Endometrial microvascular endothelial cells (primary cell): ENCODE data around the gene SLC35E1. TPM values are rescaled to one million over a fixed set of nuclear protein-coding genes. Genes with fewer than 3 reads are reported as not detected.

ENCODE experiments used
- in situ Hi-C: cut with HindIII; loops from 2 replicates; pipeline ENCODE4 v1.10.0; 2017; ENCODE audit warnings: low sequenced_read_pairs, low pct_unique_long_range_greater_than_20kb; ENCODE audit errors: inconsistent ontology term
- total RNA-seq: library from RNA; depleted of rRNA; stranded (reverse); fragments of >200 nt; gene quantifications from one replicate; pipeline ENCODE4 v1.2.3, GENCODE V29; 2015; ENCODE audit errors: inconsistent ontology term

Gene SLC35E1
- total RNA-seq, 1 donor from 2014 or later, result 31.7 TPM

DNA sequence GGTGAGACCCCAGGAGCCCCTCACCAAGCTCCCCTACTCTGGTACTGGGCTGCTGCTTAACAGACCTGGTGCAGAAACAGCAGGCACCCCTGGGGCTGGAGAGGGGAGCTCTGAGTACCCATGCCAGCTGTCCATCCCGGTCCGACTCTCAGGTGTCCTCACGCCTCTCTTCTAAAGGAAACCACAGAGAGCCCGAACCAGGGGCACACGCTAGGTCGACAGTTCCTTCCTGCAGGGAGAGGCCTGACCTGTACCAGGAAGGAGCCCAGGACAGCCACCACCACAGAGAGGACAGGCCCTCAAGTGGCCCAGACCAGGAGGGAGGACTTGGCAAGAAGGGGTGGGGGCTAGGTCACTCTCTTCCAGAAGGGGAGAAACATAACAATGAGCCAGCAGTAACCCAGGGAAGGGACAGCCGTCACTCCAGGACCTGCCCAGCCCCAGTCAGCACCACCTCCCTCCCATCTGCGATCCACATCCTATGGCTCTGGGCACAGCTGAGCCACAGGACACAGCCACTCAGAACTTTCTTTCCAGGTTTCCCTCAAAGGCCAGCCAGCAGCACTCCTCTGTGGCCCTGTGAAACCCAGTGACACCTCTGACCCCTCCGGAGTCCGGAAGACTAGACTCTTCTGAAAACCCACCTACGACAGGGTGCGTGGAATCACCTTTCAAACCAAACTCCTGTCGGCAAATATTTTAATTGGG lies 13.0 kb upstream of the SLC35E1 start:
- in situ Hi-C loops, result no loop called here

- in situ Hi-C loops, result no loop called here
Observed at GRCh38 chr19:16584248-16585093, 12.3 kb upstream of the SLC35E1 start.

DNA sequence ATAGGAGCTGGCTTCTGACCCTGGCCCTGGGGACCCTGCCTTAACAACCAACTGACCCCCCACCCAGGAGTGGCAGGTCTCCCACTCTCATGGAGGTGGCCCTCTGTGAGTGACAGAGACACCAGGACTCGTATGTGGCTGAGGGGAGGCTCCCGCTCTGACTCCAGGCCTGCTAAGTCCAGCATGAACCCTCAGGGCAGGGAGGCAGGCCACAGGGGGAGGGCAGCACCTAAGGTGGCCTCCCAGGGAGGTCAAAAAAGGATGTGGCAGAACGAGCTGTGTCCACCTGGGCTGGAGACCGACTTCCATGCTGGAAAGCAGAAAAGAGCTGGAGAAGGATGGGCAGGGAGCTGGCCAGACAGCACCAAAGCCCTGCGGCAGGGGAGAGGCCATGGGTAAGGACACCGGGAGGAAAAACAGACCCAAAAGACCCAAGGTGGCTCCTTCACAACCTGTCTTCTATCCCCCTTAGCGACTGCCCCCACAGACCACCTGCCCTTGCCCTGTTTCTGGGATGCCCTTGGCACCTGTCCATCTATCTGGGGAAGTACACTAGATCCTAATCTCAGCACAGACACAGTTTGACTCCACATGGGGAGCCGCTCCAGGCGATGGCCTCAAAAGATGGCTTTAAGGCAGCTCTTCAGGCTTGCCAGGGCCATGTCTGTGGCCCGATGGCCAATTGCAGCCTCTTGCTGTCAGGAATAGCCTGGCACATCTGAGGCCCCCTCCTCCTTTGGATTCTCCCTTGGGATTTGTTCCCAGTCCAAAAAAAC lies 10.5 kb upstream of the SLC35E1 start:
- in situ Hi-C loops, result no loop called here

- in situ Hi-C loops, result no loop called here
Observed at GRCh38 chr19:16581971-16582343, 9.7 kb upstream of the SLC35E1 start.

DNA sequence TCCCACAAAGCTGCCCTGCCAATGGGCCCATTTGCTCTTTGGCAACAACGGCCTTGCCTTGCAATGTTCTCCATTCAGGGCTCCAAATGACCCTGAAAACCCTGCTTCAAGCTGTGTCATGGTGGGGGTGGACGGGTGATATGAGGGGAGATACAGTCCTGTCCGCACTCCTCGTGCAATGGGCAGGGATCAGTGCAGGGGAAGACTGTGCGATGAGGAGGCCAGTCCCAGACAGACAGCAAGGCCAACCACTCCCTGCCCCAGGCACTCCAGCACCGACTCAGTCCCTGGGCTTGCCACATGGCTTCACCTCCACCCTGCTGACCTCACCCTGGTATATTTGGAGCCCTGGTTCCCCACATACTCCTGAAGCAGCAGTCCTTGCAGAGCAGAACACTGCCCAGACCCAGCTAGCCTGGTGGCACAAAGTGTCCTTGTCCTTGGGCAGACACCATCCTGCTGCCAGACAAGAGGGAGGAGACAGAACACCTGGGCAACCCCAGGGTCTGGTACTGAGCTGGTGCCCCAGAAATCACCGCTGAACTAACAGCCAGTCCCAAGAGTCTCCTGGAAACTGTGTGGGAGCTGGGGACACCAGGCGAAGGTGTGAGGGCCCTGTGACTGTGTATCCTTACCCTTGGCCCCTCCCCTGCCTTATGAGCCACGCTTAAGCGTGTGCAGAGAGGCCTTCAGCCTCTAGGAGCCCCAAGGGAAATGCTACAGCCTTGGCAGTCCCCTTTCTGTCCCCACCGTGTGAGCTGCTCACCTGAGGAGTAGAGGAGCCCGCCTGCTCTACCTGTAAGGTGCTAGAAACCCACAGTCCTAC lies 9.1 kb upstream of the SLC35E1 start:
- in situ Hi-C loops, result no loop called here

GRCh38 chr19:16579381-16579780 lies 7.2 kb upstream of the SLC35E1 start:
- in situ Hi-C loops, result no loop called here

GRCh38 chr19:16577531-16577985 lies 5.3 kb upstream of the SLC35E1 start:
- in situ Hi-C loops, result no loop called here

GRCh38 chr19:16576690-16577530 lies 4.7 kb upstream of the SLC35E1 start:
- in situ Hi-C loops, result no loop called here

DNA sequence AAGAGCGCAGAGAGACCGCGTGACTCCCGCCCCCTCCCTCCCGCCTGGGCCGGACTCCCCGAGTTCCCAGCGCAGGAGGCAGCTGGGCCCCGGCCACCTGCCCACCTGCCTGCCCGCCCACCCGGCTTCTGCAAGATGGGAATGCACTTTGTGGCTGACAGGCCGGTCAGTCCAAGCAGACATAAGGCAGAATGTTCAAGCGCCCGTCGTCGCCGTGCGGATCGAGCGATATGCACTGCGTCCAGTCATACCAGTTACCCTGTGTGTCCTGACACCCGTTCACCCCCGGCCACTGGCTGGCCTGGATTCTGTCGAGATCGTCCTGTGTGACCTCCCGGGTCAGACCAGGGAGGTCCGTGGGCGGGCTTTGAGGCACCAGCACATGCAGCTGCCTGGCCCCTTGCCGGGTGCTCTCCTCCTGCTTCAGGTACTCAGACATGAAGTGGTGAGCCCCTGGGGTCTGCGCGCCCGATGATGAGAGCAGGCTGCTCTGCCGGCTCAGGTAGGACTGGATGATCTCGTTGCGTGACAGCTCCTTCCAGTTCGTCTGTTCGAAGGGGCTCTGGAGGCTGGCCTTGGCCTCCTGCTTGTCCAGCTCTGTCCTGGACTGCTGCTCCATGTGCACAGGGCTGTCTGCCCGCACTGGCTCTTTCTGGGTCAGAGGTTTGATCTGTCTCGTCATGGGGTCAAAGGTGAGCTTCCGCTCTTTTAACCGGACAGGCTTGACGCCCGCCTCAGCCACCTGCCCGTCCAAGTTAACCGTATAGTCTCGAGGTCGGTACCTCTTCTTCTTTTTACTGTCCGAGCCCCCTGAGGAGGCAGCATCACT lies 3.9 kb upstream of the SLC35E1 start:
- in situ Hi-C loops, result no loop called here

DNA sequence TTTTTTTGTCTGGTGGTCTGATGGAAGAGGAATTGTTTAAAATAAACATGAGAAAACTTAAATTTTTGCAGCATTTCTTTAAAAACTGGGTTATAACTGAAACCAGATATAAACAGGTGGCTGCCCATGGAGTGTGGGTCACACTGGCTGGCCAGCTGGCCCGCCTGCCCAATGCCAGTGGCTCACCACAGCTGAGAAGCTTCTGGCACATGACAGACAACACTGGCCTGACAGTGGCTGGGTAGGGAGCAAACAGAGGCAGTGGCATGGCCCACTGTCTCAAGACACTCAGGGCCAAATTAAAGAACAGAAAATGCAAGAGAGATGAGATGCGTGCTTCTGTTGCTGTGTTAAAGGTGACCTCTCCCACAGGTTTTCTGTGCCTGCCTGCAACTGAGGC lies 3.1 kb upstream of the SLC35E1 start:
- in situ Hi-C loops, result no loop called here

- in situ Hi-C loops, result no loop called here
Observed at GRCh38 chr19:16573925-16574324, 1.7 kb upstream of the SLC35E1 start.

DNA sequence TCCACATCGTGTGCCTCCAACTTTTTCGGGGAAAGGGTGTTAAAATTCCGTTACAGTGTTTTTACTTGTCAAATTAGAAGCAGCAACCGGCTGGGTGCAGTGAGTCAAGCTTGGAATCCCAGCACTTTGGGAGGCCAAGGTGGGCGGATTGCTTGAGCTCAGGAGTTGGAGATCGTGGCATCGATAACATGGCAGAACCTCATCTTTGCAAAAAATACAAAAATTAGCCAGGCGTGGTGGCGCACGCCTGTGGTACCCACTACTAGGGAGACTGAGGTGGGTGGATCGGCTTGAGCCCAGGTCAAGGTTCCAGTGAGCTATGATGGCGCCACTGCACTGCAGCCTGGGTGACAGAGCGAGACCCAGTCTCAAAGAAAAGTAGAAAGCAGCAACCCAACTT lies 1.1 kb upstream of the SLC35E1 start:
- in situ Hi-C loops, result no loop called here

GRCh38 chr19:16571822-16572331 lies 338 bp downstream of the SLC35E1 start:
- in situ Hi-C loops, result no loop called here

DNA sequence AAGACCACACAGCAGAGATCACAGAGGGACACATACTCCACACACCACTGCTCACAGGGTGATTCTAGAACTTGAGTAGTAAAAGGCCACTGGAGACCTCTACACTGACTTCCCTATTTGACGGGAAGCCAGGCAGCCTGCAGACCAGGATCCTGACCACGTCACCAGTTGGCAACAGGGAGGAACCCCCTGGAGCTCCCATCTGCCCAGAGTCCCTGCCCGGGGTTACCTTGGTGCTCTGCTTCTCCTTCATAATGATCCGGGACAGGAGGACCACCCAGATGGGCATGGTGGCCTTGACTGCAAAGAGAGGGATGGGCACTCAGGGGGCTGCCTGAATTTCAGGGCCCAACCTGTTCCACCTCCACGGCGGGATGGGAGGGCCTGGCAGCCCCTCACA lies 932 bp downstream of the SLC35E1 start:
- in situ Hi-C loops, result no loop called here

- in situ Hi-C loops, result no loop called here
Observed at GRCh38 chr19:16569609-16570320, 2.5 kb downstream of the SLC35E1 start.

GRCh38 chr19:16566702-16567101 lies 5.5 kb downstream of the SLC35E1 start:
- in situ Hi-C loops, result no loop called here
